SU-DHL-6 (cell line): Measurements from ENCODE around the gene NUMA1.

Source experiments
- H2AFZ ChIP-seq: fragments of 200-600 bp; sonication (generic); 2 replicates; pipeline ENCODE4 v1.6.1; 2014; ENCODE audit warnings: low read depth, mild to moderate bottlenecking, moderate library complexity, mixed read lengths, antibody characterized with exemption, low read length; ENCODE audit not compliant: severe bottlenecking
- H3F3A ChIP-seq: fragments of 200-600 bp; shearing (Covaris generic); 2 replicates; pipeline ENCODE4 v1.6.0; 2016; ENCODE audit warnings: antibody characterized with exemption, mild to moderate bottlenecking; ENCODE audit not compliant: insufficient read depth
- H3K27ac ChIP-seq: fragments of 200-600 bp; sonication (generic); 2 replicates; pipeline ENCODE4 v1.5.1; 2016; ENCODE audit warnings: low read depth, mild to moderate bottlenecking, low read length, moderate library complexity, mixed read lengths
- H3K27me3 ChIP-seq: fragments of 200-600 bp; sonication (generic), shearing (Covaris generic); 2 replicates; pipeline ENCODE4 v1.6.0; 2014; ENCODE audit warnings: mild to moderate bottlenecking, low read length
- H3K36me3 ChIP-seq: fragments of 200-600 bp; sonication (generic); 2 replicates; pipeline ENCODE4 v1.6.1; 2014; ENCODE audit warnings: mild to moderate bottlenecking, low read length, mixed read lengths
- H3K4me2 ChIP-seq: fragments of 300-600, 200-600 bp; shearing (Covaris generic), sonication (generic); 2 replicates; pipeline ENCODE4 v1.6.0; 2014; ENCODE audit warnings: low read length, low read depth, mild to moderate bottlenecking; ENCODE audit not compliant: poor library complexity, severe bottlenecking
- H3K4me3 ChIP-seq: fragments of 200-600 bp; sonication (generic); 2 replicates; pipeline ENCODE4 v1.5.1; 2014; ENCODE audit warnings: antibody characterized with exemption, low read length, mild to moderate bottlenecking, mixed read lengths; ENCODE audit not compliant: insufficient read depth, poor library complexity, severe bottlenecking
- H3K79me2 ChIP-seq: fragments of 200-600 bp; sonication (generic); 2 replicates; pipeline ENCODE4 v1.6.1; 2014; ENCODE audit warnings: mild to moderate bottlenecking, low read length, moderate library complexity; ENCODE audit not compliant: insufficient read depth
- H3K9ac ChIP-seq: fragments of 200-600 bp; sonication (generic); 2 replicates; pipeline ENCODE4 v1.7.0; 2014; ENCODE audit warnings: mild to moderate bottlenecking, low read length
- H3K9me2 ChIP-seq: fragments of 200-600 bp; sonication (generic); replicated peaks from 2 replicates; pipeline ENCODE4 v1.6.1; 2014; ENCODE audit warnings: low read length; ENCODE audit not compliant: insufficient read depth
- H3K9me3 ChIP-seq: fragments of 200-600 bp; sonication (generic); 2 replicates; pipeline ENCODE4 v1.6.1; 2014; ENCODE audit warnings: low read length, mixed read lengths; ENCODE audit not compliant: insufficient read depth
- H4K20me1 ChIP-seq: fragments of 200-600 bp; sonication (generic); 2 replicates; pipeline ENCODE4 v1.6.1; 2014; ENCODE audit warnings: low read depth, mild to moderate bottlenecking, antibody characterized with exemption, low read length, moderate library complexity, mixed read lengths
- CTCF ChIP-seq: fragments of 200-600 bp; sonication (generic); IDR thresholded peaks from one replicate; pipeline ENCODE4 v1.5.1; 2017; ENCODE audit warnings: antibody characterized with exemption, mild to moderate bottlenecking, low read length, moderate library complexity; ENCODE audit not compliant: insufficient read depth, poor library complexity, severe bottlenecking
- EZH2phosphoT487 ChIP-seq: fragments of 200-600 bp; sonication (generic), shearing (Covaris generic); conservative IDR thresholded peaks from 2 replicates; pipeline ENCODE4 v1.6.1; 2018; ENCODE audit warnings: mild to moderate bottlenecking, antibody characterized with exemption, low read length, moderate library complexity, mixed read lengths

Gene NUMA1

GRCh38 chr11:72122607-72123006 is 42.3 kb upstream of the NUMA1 start:
- Histone ChIP-seq H3K27me3 (no peaks in the 10 kb centered on the region), H3K4me3 (no peak overlapping the region), H3K36me3 (0 out of 2 replicates have a peak, but pooled peaks cover 2% of the 10 kb centered on the region), H3K79me2 (no peaks in the 10 kb centered on the region), H4K20me1 (no peaks in the 10 kb centered on the region), H2AFZ (no peak overlapping the region), H3K4me2 (no peak overlapping the region), H3K9me3 (peaks cover 36% of the 10 kb centered on the region; the same call in 1 of the 2 replicates), H3K9ac (no peak overlapping the region), H3K9me2 (no peaks in the 10 kb centered on the region), H3F3A (no peaks in the 10 kb centered on the region), H3K27ac (no peak overlapping the region)
- TF ChIP-seq CTCF, result no peak
- no peak for TF ChIP-seq EZH2phosphoT487

- no peak overlapping the region for H3K4me2 ChIP-seq
- no peaks in the 10 kb centered on the region for H4K20me1 ChIP-seq
- H3K4me3 ChIP-seq, result no peak overlapping the region
- no peaks in the 10 kb centered on the region for H3K27me3 ChIP-seq
- H3K9ac ChIP-seq, result no peak overlapping the region
- peaks cover 26% of the 10 kb centered on the region; the same call in 1 of the 2 replicates for H3K9me3 ChIP-seq
- no peaks in the 10 kb centered on the region for H3K79me2 ChIP-seq
- no peak overlapping the region for H3K27ac ChIP-seq
- H3K36me3 ChIP-seq, result no peaks in the 10 kb centered on the region
- no peak overlapping the region for H2AFZ ChIP-seq
- TF ChIP-seq CTCF (no peak), EZH2phosphoT487 (no peak)
- no peaks in the 10 kb centered on the region for H3K9me2 ChIP-seq
- H3F3A ChIP-seq, result no peaks in the 10 kb centered on the region
These were observed 40.6 kb upstream of the NUMA1 start for GRCh38 chr11:72120930-72121329.

- H3K4me3 ChIP-seq, result no peak overlapping the region
- no peak overlapping the region for H3K4me2 ChIP-seq
- H3K27ac ChIP-seq, result no peak overlapping the region
- H3K9me3 ChIP-seq, result peaks cover 8% of the 10 kb centered on the region; the same call in 1 of the 2 replicates
- no peaks in the 10 kb centered on the region for H3K79me2 ChIP-seq
- TF ChIP-seq EZH2phosphoT487 (no peak), CTCF (no peak)
- H3F3A ChIP-seq, result no peaks in the 10 kb centered on the region; the same call in 1 of the 2 replicates
- no peak overlapping the region for H2AFZ ChIP-seq
- H3K27me3 ChIP-seq, result no peaks in the 10 kb centered on the region
- H4K20me1 ChIP-seq, result no peaks in the 10 kb centered on the region
- H3K9ac ChIP-seq, result no peak overlapping the region
- no peaks in the 10 kb centered on the region for H3K9me2 ChIP-seq
- H3K36me3 ChIP-seq, result no peaks in the 10 kb centered on the region
These were observed 38.9 kb upstream of the NUMA1 start for GRCh38 chr11:72119198-72119597.
